HG03159 (cell line): Measurements from ENCODE around the gene MORF4L2.
"Not testable (repeated sequence)": the region's sequence is repeated elsewhere in the genome, so short reads cannot be mapped to it uniquely, and the experiment has no call there.

Source experiments
- ATAC-seq: cut with Tn5 transposase; IDR thresholded peaks from one replicate; pipeline ENCODE4 v1.9.1; 2021; ENCODE audit warnings: mild to moderate bottlenecking, moderate library complexity; ENCODE audit not compliant: unreplicated experiment

MORF4L2 gene

GRCh38 chrX:103681443-103681842, 5.1 kb downstream of the MORF4L2 start:
- no peak for ATAC-seq

- ATAC-seq, result no peak
Measured at GRCh38 chrX:103678199-103678993, 8.1 kb downstream of the MORF4L2 start.

GRCh38 chrX:103674531-103675454, 11.7 kb downstream of the MORF4L2 start:
- no peak for ATAC-seq

- no peak for ATAC-seq
Measured at GRCh38 chrX:103669745-103670144, 16.8 kb downstream of the MORF4L2 start.

GRCh38 chrX:103666202-103667107, 20.0 kb downstream of the MORF4L2 start:
- no peak for ATAC-seq

- no peak for ATAC-seq
Measured at GRCh38 chrX:103663981-103664762, 22.3 kb downstream of the MORF4L2 start.

- ATAC-seq, result not testable (repeated sequence)
Measured at GRCh38 chrX:103659460-103659859, 27.0 kb downstream of the MORF4L2 start.

GRCh38 chrX:103658681-103659433, 27.6 kb downstream of the MORF4L2 start:
- no peak for ATAC-seq

GRCh38 chrX:103657066-103657465, 29.4 kb downstream of the MORF4L2 start:
- ATAC-seq, result not testable (repeated sequence)

GRCh38 chrX:103656617-103657016, 29.9 kb downstream of the MORF4L2 start:
- ATAC-seq, result no peak

- ATAC-seq, result not testable (repeated sequence)
Measured at GRCh38 chrX:103655230-103656000, 31.1 kb downstream of the MORF4L2 start.

GRCh38 chrX:103651151-103651773, 35.2 kb downstream of the MORF4L2 start:
- no peak for ATAC-seq

- no peak for ATAC-seq
Measured at GRCh38 chrX:103647630-103648029, 38.9 kb downstream of the MORF4L2 start.

- ATAC-seq, result no peak
Measured at GRCh38 chrX:103644125-103644524, 42.4 kb downstream of the MORF4L2 start.

- no peak for ATAC-seq
Measured at GRCh38 chrX:103640401-103641155, 45.9 kb downstream of the MORF4L2 start.

GRCh38 chrX:103638479-103639346, 47.8 kb downstream of the MORF4L2 start:
- not testable (repeated sequence) for ATAC-seq
